Vagina (tissue), 2 donors: ENCODE data around the gene SLMAP.

Experiments
- POLR2A ChIP-seq, 2 donors: fragments of 450-650 bp; IDR thresholded peaks; one replicate each; pipeline ENCODE4 v1.6.1; 2017; ENCODE audit warnings: antibody characterized with exemption in 2 of 2, mild to moderate bottlenecking in 2 of 2, moderate library complexity in 2 of 2
- POLR2AphosphoS5 ChIP-seq, 2 donors: sonication (generic); formaldehyde crosslinking; IDR thresholded peaks; one replicate each; pipeline ENCODE4 v1.9.0; 2017; ENCODE audit warnings: antibody characterized with exemption in 2 of 2, mild to moderate bottlenecking in 2 of 2, low read depth in 1 of 2; ENCODE audit not compliant: insufficient read depth in 1 of 2
- TF ChIP-seq, protein P1 (sequence below), 3 experiments: fragments of 450-650 bp in 2 of 3; fragments of 200-600 bp in 1 of 3; sonication (generic) in 1 of 3; IDR thresholded peaks; one replicate each; pipeline ENCODE4 v1.5.1; 2017 to 2019; ENCODE audit warnings: antibody characterized with exemption in 3 of 3, mild to moderate bottlenecking in 2 of 3, moderate library complexity in 2 of 3

DNA sequence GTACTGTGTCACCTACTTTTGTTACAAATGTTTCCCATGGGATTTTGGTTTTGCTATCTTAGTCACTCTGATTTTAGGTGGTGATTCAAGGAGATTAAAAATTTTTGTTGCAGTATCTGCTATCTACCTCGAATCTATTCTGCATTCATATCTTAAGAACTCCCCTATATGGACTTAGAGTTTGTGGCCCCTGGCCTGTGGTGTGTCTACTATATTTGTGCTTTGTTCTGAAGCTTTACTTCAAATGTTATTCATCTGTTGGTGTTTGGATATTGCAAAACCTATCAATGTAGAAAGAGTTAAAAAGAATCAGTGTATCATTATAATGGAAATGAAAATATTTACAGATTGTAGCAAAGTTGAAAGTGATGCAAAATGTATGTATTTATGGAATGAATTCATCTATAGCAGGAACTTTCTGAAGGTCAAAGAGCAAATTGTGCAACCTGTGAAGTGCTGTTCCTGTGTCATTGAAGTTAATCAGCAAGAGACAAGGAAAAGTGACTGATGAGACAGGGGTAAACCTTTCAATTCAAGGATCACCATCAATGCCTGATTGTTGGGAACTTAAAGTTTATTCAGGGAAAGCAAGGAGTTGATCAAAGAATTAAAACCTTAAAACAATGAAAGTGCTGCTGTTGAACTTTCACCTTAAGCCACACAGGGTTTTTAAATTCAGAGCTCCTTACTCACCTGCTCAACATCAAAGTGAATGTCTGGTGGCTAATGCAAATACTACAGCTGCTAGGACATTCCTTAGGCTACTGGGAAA lies 71.0 kb downstream of the SLMAP start:
- TF ChIP-seq, protein P1, sequence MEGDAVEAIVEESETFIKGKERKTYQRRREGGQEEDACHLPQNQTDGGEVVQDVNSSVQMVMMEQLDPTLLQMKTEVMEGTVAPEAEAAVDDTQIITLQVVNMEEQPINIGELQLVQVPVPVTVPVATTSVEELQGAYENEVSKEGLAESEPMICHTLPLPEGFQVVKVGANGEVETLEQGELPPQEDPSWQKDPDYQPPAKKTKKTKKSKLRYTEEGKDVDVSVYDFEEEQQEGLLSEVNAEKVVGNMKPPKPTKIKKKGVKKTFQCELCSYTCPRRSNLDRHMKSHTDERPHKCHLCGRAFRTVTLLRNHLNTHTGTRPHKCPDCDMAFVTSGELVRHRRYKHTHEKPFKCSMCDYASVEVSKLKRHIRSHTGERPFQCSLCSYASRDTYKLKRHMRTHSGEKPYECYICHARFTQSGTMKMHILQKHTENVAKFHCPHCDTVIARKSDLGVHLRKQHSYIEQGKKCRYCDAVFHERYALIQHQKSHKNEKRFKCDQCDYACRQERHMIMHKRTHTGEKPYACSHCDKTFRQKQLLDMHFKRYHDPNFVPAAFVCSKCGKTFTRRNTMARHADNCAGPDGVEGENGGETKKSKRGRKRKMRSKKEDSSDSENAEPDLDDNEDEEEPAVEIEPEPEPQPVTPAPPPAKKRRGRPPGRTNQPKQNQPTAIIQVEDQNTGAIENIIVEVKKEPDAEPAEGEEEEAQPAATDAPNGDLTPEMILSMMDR (IDR thresholded peaks at IDR 0.05): no peak
- no peak for TF ChIP-seq POLR2AphosphoS5 (IDR thresholded peaks at IDR 0.05; ENCODE audit: insufficient read depth in 1 of 2, low read depth in 1 of 2)
- TF ChIP-seq POLR2A (IDR thresholded peaks at IDR 0.05): no peak
